Neutrophil (primary cell): ENCODE measurements around the gene RAP1GAP2.

Experiments
- H3K27ac ChIP-seq: fragments of 200-600 bp; sonication (generic); 2 replicates; pipeline ENCODE4 v1.5.1; 2016; ENCODE audit warnings: mild to moderate bottlenecking, moderate library complexity
- H3K27me3 ChIP-seq: fragments of 200-600 bp; sonication (generic); 2 replicates; pipeline ENCODE4 v1.6.0; 2016; ENCODE audit warnings: mild to moderate bottlenecking
- H3K36me3 ChIP-seq: fragments of 200-600 bp; sonication (generic); 2 replicates; pipeline ENCODE4 v1.5.1; 2017
- H3K4me1 ChIP-seq, 2 experiments: fragments of 200-600 bp in 1 of 2; sonication (generic) in 1 of 2; 1 replicate in 1 of 2; 2 replicates in 1 of 2; pipeline versions ENCODE4 v1.5.1 to v1.6.1; 2013 to 2016; ENCODE audit warnings: low read depth in 1 of 2, low read length in 1 of 2, mild to moderate bottlenecking in 1 of 2, moderate library complexity in 1 of 2; ENCODE audit not compliant: control insufficient read depth in 1 of 2, insufficient read depth in 1 of 2
- H3K4me3 ChIP-seq, 2 experiments: fragments of 200-600 bp in 1 of 2; sonication (generic) in 1 of 2; 1 replicate in 1 of 2; 2 replicates in 1 of 2; pipeline ENCODE4 v1.5.1; 2013 to 2016; ENCODE audit warnings: low read depth in 1 of 2, low read length in 1 of 2, mild to moderate bottlenecking in 1 of 2, moderate library complexity in 1 of 2
- H3K9me3 ChIP-seq: fragments of 200-600 bp; sonication (generic); 2 replicates; pipeline ENCODE4 v1.5.1; 2016
- TF ChIP-seq, protein P1 (sequence below): fragments of 200-600 bp; sonication (generic); IDR thresholded peaks from 2 replicates; pipeline ENCODE4 v1.5.1; 2016; ENCODE audit warnings: antibody characterized with exemption

Gene RAP1GAP2

DNA sequence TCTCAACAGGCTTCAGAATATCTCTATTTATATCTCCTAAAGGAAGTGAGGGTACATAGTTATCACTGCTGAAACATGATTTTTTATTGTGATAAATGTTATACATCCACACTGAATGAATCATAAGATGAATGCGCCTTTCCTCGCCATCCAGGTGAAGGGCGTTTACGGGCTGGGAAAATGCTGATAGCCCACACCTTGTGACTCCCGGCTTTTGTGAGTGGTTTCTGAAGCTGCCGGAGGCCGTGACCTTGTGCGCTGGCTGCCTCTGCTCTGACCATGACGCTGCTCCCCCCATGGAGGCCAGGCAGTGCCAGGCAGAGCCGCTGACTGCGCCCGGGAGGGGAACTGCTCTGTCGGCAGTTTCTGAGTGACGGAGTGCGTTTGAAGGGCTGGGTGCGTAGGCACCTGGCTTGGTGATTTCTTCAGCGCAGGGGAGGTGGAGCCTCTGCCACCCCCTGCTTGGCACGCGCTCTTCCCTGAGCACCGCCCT is 97.2 kb downstream of the RAP1GAP2 start:
- Histone ChIP-seq H3K4me1 (peaks cover 0 to 3% of the 10 kb centered on the region in 2 experiments), H3K9me3 (no peaks in the 10 kb centered on the region), H3K27me3 (no peaks in the 10 kb centered on the region), H3K36me3 (peaks cover 28% of the 10 kb centered on the region), H3K4me3 (no peak overlapping the region), H3K27ac (no peak overlapping the region)
- TF ChIP-seq, protein P1, sequence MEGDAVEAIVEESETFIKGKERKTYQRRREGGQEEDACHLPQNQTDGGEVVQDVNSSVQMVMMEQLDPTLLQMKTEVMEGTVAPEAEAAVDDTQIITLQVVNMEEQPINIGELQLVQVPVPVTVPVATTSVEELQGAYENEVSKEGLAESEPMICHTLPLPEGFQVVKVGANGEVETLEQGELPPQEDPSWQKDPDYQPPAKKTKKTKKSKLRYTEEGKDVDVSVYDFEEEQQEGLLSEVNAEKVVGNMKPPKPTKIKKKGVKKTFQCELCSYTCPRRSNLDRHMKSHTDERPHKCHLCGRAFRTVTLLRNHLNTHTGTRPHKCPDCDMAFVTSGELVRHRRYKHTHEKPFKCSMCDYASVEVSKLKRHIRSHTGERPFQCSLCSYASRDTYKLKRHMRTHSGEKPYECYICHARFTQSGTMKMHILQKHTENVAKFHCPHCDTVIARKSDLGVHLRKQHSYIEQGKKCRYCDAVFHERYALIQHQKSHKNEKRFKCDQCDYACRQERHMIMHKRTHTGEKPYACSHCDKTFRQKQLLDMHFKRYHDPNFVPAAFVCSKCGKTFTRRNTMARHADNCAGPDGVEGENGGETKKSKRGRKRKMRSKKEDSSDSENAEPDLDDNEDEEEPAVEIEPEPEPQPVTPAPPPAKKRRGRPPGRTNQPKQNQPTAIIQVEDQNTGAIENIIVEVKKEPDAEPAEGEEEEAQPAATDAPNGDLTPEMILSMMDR = no peak

- Histone ChIP-seq H3K36me3 (peaks cover 22% of the 10 kb centered on the region), H3K27me3 (no peaks in the 10 kb centered on the region), H3K4me1 (peaks cover 0 to 3% of the 10 kb centered on the region in 2 experiments), H3K27ac (no peak overlapping the region), H3K4me3 (no peak overlapping the region), H3K9me3 (no peaks in the 10 kb centered on the region)
- TF ChIP-seq, protein P1 = no peak
Observed at GRCh38 chr17:2894782-2895181, 98.5 kb downstream of the RAP1GAP2 start.

GRCh38 chr17:2897605-2898004 is 101.4 kb downstream of the RAP1GAP2 start:
- Histone ChIP-seq H3K27me3 (no peaks in the 10 kb centered on the region), H3K36me3 (peaks cover 24% of the 10 kb centered on the region), H3K9me3 (no peaks in the 10 kb centered on the region), H3K4me1 (no peaks in the 10 kb centered on the region), H3K27ac (no peak overlapping the region), H3K4me3 (no peak overlapping the region)
- TF ChIP-seq, protein P1 = no peak

DNA sequence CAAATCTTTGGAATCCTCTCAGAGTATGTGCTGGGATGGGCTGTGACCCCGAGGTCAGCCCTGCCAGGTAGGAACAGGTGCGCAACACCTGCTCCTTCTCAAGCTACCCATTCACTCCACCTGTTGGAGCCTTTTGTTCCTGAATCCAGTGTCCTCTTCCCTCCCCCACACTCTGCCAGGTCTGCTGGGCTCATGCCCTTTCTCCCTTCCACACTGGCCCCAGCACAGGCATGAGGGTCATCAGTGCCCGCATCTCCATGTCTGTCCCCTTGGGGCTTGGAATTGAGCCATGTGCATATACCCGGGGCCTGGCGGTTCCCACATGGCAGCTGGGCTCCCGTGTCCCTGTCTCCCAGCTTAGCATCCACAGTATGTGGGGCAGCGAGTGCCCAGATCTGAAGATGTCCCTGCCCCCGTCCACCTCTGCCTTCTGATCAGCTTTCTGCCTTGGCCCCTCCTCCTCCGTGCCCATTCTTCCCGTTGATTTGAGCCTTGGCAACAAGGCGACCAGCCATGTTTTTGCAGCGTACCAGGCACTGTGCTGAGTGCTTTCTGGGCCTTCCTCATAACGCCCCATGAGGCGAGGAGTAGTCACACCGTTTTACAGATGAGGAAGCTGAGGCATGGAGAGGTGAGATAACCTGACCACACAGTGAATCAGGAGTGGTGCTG is 102.2 kb downstream of the RAP1GAP2 start:
- H3K4me1 ChIP-seq = no peaks in the 10 kb centered on the region
- TF ChIP-seq, protein P1 = no peak
- no peak overlapping the region for H3K4me3 ChIP-seq
- H3K27ac ChIP-seq = no peak overlapping the region
- H3K9me3 ChIP-seq = no peaks in the 10 kb centered on the region
- no peaks in the 10 kb centered on the region for H3K27me3 ChIP-seq
- H3K36me3 ChIP-seq = peaks cover 25% of the 10 kb centered on the region

GRCh38 chr17:2899906-2900305 is 103.7 kb downstream of the RAP1GAP2 start:
- Histone ChIP-seq H3K27me3 (no peaks in the 10 kb centered on the region), H3K9me3 (no peaks in the 10 kb centered on the region), H3K4me1 (peaks cover 0 to 7% of the 10 kb centered on the region in 2 experiments), H3K36me3 (peaks cover 20% of the 10 kb centered on the region), H3K4me3 (no peak overlapping the region), H3K27ac (no peak overlapping the region)
- TF ChIP-seq, protein P1 = no peak
